ENCODE results near the gene ZSWIM7.

ZSWIM7 gene, protein sequence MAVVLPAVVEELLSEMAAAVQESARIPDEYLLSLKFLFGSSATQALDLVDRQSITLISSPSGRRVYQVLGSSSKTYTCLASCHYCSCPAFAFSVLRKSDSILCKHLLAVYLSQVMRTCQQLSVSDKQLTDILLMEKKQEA

DNA sequence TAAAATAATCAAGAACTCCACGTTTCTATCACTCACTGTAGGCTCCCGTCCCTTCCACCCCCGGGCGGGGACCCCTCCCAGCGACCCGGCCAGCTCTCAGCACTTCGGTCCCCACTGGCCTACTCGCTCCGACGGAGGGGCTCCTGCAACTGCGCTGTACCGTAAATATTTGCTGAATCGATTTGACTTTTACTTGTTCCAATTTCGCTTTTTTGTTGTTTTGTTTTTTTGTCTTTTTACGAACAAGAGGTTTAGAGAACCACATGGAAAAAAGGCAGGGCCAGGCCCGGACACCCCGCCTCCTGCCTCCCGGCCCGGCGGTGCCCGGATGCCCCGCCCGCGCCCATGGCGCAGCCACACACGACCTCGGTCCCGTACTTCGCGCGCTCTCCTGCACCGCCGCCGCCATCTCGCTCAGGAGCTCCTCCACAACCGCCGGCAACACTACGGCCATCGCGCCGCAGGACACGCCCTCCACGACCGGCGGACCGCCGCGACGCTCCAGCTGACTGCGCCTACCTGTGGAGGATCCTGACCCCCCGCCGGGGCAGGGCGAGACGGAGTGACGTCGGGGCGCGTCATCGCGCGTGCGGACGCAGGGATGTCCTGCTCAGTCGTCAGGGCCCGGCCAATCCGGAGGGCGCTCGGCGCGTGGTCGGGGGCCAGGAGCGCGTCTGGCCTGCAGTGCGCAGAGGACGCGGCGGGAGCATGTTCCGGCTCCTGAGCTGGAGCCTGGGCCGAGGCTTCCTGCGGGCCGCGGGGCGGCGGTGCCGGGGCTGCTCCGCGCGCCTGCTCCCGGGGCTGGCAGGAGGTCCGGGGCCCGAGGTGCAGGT, at the start of gene ZSWIM7, which contains the start of gene TTC19:
Gene ZSWIM7, minus strand, starts transcription at position 564 of the 833 bp plus-strand sequence. Its CDS starts 110 bp downstream, at position 454.
Gene TTC19, plus strand, starts transcription at position 684 of the 833 bp plus-strand sequence. Its CDS starts 25 bp downstream, at position 709.
- DNase-seq, result peak; percentile 99

DNA sequence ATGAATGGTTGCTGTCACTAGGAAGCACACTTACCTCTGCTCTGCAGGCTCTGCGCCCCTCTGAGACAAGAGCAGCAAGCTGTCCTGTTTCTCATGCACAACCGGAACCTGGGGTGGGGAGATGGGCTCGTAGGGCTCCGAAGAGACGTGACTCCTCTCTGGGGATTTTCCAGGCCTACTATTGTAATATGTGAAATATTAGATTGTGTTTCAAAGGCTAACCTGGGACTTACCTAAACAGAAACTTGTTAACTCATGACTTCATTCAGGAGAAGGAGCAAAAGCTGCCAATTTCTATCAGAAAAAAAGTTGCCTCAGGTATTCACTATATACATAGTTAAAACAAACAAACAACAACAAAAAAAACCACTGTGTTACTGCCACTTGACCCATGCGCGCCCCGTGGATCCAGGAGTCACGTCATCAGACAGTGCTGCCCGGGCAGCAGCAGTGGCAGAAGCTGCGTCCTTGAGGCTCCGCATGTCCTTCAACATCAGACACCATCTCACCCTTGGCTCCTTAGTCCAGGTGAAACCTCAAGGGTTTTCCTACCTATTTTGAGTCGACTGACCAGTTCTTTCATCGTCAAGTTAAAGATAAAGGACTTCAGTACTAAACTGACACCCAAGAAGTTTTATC, 49.4 kb upstream of the ZSWIM7 start:
- DNase-seq, result no peak

DNA sequence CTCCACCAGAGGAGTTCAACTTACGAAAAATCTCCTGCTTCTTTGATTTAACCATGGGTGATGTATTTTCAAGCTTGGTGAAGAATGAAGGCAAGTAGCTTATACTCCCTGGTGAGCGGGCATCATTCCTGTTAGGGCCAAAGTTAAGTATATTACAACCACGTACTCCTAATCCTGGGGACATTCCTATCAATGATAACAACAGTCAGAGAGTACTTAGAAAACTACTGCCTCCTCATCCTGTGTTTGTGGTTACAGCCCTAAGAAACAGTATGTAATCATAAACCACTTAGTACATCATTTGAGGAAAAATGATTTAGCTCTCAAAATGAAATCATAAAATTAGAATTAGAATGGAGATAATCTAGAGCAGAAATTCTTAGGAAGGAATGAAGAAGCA, 47.5 kb upstream of the ZSWIM7 start:
- no peak for DNase-seq

DNA sequence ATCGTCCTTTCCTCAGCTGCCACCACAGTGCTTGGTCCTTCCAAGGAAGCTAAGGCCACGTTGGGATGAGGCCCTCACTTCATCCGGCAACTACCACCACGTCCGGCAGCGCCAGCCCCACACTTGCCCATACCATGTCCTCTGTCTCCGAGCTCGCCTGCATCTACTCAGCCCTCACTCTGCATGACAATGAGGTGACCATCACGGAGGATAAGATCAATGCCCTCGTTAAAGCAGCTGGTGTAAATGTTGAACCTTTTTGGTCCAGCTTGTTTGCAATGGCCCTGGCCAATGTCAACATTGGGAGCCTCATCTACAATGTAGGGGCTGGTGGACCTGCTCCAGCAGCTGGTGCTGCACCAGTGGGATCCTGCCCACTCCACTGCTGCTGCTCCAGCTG, 45.0 kb upstream of the ZSWIM7 start:
- DNase-seq, result no peak

DNA sequence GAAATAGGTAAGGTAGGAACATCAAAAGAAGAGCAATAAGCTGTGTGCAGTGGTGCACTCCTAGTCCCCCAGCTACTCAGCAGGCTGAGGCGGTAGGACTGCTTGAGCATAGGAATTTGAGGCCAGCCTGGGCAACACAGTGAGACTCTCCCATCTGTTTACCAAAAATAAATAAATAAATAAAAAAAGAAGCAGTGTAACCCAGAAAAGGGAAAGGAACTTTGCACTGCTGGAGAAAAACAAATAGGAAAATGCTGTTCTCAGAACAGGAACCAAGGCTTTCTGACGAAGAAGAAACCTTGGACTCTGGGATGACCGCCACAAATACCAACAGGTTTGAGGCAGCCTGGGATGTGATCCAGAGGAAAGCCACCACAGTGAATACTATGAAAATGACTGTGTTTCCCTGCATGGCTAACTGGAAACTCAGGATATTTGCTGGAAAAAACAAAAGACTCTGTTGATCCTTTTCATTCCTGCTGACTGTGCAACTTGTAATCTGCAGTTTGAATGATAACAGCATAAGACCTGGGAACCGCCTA, 41.3 kb upstream of the ZSWIM7 start:
- no peak for DNase-seq

DNA sequence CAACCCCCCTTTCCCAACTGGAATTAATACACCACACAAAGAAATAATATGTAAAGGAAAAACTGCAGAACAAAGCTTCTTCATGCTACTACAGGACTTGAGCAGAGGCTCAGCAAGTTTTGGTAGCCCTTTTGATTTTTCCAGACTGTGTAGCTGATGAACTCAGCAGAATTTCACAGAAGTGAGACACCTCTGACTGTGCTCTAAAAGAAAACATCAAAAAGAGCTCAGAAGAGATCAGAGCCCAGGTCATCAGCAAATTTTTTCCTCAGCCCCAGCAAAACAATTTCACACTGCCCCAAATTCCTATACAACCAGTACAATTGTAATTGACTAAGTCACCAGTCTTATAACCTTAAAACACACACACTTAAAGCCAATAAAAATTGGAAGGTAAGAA, 38.1 kb upstream of the ZSWIM7 start:
- no peak for DNase-seq

DNA sequence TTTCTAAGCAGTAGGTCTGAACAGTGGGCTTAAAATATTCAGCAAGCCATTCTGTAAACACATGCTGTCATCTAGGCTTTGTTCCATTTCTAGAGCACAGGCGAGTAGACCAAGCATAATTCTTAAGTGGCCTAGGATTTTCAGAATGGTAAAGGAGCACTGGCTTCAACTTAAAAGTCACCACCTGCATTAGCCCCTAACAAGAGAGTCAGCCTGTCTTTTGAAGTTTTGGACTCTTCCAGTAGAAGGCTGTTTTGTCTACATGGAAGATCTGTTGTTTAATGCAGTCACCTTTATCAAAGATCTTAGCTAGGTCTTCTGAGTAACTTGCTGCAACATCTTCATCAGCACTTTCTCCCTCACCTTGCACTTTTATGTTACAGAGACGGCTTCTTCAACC, 36.8 kb upstream of the ZSWIM7 start:
- DNase-seq, result no peak

DNA sequence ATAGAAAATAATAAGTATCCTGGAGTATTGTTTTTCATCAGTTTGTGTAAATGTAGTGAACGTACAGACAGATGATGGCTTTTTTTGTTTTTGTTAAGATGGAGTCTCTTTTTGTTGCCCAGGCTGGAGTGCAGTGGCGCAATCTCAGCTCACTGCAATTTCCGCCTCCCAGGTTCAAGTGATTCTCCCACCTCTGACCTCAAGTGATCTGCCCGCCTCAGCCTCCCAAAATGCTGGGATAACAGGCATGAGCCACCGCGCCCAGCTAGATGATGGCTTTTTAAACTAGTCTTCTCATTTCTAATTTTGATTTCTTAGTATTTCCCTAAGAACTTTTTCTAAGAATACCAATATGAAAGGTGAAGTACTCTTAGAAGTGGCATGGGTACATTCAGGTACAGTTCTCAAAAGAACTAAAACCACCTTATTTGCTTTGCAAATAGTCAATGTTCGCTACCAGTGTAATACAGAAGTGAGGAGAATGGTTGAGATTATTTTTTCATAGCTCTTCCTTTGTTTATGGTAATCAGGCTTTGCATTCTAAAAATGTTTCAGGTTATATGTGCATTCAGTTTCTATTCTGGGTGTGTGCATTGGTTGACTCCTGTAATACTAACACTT, 34.3 kb upstream of the ZSWIM7 start:
- DNase-seq, result no peak

DNA sequence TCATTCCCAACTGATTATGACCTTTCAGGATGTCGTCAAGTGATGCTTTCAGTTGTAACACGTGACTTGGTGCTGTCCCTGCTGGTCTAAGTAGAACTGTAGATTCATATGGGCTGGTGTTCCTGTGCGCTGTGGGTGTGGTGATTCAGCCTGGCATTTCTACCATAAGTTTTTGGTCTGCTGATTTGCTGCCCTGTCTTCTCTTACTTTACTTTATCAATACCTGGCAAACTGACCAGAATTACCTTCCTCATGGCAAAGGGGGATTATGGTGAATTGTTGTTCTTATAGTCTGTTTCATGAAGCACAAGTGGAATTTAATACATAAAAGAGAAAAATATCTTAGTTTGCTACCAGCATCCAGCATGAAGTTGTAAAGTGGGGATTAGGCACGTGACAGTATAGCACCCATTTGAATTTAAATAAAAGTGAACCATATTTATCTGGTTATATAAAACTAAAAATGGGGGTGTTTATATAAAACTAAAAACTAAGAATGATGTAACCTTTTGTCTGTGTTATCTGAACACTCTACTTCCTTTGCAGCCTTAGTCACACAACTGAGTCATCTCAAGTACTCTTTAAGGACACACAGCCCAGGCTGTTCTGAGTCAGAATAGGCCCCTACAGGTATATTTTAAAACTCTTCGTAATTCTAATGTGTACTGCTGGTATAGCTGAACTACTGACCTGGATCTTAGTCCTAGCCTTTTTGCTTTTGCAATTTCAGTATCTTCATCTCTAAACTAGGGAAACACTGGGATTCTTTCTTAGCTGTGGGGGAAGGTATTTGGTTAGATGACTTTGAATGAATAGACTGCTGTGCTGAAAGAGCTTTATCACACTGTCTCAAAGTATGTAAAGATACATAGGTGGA, 28.4 kb upstream of the ZSWIM7 start:
- DNase-seq, result peak; percentile 66

DNA sequence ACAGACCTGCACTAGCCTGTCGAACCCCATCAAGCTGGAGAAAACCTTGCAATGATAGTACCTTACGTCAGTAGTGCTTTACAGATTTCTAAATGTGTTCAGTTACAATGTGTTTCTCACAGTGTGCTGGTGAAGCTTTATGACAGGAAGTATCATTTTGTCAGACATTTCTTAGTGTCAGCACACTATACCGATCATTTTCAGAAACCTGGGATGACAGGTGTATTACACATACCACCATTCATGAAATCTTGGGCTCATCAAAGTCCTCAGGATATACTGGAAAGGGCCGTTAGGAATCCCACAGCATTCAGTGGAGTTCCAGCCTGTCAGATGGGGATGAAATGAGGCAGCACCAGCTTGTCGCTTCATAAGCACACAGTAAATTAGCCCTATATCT, 27.4 kb upstream of the ZSWIM7 start:
- DNase-seq, result no peak

DNA sequence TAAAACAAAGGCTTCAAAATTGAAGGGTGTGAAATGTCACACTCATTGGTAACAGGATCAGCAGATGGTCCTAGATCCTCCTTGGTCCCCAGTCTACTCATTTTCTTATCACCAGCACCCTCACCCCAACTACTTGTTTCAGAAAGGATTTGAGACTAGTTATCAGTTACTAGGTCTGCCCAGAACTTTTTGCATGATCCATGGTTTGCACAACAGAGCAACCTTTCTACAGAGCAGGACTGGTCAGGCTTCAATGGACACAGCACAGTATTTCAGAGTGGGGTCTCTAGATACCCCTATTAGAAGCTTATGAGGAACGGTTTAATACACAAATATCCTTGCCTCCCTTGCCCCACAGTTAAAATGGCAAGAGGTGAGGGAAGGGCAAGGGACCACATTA, 25.7 kb upstream of the ZSWIM7 start:
- no peak for DNase-seq

DNA sequence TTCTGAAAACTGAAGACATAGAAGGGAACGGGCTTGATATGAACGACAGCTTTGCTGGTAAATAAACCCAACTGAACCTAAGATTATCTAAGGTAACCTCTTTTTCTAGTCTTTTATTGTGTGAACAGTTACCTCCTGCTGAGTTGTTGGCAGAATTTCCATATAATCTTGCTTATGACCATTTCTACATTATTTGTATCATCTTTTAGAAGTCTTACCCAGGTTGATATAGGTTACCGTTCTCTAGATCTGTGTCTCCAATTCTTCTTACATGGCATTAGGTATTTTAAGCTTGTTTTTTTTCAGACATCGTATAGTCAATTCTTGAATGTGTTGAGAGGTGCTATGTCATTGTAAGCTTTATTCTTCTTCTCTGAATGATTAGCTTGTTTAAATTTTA, 24.4 kb upstream of the ZSWIM7 start:
- DNase-seq, result no peak

DNA sequence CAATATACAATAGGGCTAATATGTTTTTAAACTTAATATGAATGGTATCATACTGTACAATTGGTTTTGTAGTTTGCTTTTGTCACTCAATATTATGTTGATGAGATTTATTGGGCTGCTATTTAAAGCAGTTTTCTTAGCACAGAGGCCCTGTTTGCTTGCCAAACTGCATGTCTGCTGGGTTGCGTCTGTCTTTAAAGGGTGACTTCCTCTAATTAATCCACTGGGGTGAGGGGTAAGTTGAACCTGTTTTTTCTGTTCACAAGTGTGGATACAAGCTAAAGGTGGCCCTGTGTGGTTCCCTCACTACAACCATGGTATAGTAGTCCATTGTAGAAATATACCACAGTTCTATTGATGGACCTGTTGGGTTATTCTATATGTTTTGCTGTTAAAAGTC, 19.8 kb upstream of the ZSWIM7 start:
- DNase-seq, result no peak

DNA sequence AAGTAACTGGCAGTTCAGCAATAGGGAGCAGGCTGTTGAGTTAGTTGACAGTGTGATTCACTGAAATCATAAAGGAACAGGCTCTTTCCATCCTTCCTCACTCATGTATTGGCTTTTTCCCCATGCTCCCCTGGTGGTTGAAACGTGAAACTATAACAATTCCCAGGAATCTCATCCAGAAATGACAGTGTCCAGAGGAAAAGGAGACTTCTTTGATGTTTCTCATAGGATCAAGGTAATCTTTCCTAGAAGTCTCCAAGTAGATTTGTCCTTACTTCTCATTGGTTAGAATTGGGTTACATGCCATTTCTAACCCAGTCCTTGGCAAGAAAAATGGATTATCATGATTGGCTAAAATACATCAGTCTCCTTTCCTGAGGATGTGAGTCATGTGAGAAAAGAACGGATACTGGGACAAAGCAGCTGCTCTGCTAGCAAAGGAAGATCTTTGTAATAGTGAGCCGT, 14.5 kb upstream of the ZSWIM7 start:
- no peak for DNase-seq

DNA sequence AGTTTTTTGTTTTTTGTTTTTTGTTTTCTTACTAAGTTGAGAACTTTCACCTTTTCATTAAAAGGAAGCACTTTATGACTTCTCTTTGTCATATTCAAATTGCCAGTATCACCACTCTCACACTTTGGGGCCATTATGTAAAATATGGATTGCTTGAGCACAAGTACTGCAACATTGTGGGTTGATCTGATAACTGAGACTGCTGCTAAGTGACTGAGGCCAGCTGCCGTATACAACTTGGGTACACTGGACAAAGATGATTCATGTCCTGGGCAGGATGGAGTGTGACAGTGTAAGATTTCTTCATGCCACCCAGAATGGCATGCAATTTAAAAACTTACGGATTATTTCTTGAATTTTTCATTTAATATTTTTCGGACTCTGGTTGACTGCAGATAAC, 7.9 kb upstream of the ZSWIM7 start:
- no peak for DNase-seq

DNA sequence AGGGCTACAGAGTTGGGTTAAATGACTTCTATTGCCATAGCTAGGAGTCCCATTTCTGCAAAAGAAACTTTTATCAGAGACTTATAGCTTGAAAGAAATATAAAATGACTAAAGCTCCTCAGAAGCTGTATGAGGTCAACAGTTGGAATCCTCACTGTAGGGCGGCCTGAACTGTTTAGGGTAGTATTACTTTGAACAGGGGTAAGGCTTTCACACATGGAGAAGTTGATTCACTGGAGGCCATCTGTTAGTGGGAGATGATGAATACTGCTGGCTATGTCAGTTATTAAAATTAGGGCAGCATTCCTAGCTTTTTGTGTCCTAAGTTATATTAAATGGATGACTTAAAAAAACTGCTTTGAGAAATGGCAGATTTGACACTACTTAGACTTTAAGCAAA, 6.1 kb upstream of the ZSWIM7 start:
- no peak for DNase-seq

DNA sequence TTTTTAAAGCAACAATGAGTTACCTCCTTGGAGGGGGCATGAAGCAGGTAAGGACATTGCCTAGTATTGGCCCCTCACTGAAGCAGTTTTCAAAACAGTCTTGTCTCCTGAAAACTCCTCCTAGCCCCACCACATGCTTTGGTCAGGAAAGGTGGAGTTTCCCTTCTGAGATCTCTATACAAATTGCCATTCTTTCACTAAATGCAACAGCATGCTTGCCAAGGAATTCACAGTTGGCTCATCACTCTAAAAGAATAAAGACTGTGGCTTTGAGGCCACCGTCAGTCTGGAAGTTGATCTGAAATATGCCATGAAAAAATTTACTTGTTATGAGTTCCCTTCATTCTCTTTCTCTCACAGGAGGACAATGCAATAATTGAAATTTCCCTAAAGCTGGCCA, 4.3 kb upstream of the ZSWIM7 start:
- DNase-seq, result no peak

DNA sequence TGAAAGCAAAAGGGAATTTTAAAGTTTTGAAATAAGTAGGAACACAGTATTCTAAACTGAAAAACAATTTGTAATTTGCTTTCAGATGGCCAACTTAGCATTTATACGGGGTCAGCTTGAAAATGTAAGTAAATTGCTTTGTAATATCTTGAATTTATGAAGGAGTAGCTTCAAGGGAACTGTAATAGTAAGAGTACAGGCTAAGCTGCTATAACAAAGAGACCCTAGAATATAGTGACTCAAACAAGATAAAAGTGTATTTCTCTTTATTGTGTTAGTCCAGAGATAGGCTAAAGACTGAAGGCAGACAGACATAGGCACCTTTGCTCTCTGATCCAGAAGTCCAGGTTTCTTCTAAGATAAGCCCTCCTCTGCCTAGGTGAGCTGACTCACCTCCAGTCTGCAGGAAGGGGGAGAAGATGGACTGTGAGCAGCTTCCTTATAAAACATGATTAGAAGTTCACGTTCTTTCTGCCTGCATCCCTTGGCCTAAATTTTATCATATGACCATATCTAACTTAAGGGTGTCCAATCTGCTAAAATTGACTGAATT, 3.3 kb upstream of the ZSWIM7 start:
- no peak for DNase-seq

DNA sequence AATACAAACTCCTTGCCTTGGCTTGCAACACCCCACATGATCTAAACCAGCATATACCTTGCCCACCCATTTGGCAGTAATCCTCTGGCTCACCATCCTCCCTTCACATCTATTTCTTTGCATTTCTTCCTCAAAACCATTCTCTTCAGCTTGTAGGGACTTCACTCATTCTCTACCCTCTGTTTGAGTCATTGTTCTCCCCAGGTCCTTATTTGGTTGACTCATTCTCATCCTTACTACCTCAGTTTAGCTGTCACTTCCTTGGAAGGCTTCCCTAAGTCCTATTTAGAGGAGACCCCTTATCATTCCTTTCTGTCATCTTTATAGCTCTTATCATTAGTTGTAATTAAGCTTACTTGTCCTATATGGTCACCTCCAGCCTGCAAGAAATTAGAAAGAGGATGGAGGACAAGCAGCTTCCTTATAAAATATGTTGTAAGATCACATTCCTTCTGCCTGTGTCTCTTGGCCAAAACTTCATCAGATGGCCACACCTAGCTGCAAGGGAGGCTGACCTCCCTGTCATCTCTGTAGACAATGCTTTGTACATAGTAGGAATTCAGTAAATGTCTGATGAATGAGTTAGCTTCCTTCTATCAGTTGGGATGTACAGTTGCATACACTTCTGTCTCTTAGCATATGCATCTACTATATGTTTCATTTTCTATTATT, 1.9 kb upstream of the ZSWIM7 start:
- DNase-seq, result no peak

DNA sequence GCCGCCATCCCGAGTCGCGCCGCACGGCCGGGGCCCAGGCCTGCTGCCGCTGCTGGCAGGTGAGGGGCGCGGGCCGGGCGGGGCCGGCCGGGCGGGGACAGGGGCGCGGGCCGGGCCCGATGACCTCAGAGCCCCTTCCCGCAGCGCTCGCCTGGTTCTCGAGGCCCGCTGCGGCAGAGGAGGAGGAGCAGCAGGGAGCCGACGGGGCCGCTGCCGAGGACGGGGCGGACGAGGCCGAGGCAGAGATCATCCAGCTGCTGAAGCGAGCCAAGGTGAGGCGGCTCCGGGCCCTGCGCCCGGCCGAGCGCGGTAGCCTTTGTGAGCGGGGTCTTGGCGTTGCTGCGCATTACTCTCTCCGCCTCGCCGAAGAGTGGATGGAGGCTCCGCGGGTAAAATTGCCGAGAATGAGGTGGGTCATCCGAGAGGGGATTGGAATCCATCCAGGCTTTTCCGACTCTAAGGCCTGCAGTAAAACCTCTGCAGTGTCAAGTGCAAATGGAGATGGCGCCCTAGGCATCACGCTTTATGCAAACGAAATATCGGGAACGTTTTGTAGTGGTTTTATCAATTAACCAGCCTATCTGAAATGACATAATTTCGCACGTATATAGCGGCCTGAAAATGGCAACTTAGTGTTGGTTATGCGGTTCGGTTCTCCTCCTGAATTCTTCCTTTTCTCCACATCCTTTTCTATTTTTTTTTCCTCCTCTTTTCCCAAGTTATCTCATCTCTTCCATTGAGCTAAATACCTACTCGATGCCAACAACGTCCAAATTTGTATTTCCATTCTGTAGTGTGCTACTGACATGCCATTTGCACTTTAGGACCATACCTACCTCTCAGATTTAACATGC, 697 bp upstream of the ZSWIM7 start:
- DNase-seq, result no peak
